Measurements from ENCODE around the gene NDUFB7. TPM values are rescaled to one million over a fixed set of nuclear protein-coding genes. Genes with fewer than 3 reads are reported as not detected.
"Not testable (repeated sequence)": the region's sequence is repeated elsewhere in the genome, so short reads cannot be mapped to it uniquely, and the experiment has no call there.

Gene NDUFB7
- total and polyA plus RNA-seq, 12 donors, result 347 to 1,673 (median 476) TPM

DNA sequence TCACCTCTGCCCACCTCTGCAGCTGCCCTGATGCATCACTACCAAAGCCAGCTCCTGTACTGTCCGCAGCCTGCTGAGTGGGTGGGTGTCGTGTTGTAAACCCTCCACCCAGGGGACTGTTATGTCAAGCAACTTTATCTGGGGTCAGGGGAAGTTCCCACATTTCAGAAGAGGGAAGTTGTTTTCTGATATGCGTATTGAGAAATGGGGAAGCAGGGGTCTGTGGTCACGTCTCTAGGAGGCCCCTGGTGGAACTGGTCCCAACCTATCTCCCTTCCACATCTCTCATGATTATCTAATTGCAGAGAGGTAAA is 42.2 kb upstream of the NDUFB7 start:
- H3K4me3 ChIP-seq, result no peak overlapping the region
- intact Hi-C loops (cut with DNase I), result no loop called here
- TF ChIP-seq, protein P1, sequence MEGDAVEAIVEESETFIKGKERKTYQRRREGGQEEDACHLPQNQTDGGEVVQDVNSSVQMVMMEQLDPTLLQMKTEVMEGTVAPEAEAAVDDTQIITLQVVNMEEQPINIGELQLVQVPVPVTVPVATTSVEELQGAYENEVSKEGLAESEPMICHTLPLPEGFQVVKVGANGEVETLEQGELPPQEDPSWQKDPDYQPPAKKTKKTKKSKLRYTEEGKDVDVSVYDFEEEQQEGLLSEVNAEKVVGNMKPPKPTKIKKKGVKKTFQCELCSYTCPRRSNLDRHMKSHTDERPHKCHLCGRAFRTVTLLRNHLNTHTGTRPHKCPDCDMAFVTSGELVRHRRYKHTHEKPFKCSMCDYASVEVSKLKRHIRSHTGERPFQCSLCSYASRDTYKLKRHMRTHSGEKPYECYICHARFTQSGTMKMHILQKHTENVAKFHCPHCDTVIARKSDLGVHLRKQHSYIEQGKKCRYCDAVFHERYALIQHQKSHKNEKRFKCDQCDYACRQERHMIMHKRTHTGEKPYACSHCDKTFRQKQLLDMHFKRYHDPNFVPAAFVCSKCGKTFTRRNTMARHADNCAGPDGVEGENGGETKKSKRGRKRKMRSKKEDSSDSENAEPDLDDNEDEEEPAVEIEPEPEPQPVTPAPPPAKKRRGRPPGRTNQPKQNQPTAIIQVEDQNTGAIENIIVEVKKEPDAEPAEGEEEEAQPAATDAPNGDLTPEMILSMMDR (IDR thresholded peaks at IDR 0.05), result no peak
- 40 to 44% methylated on average over 4 of the region's 4 CpGs for WGBS, 2 donors
- H3K27me3 ChIP-seq, result no peaks in the 10 kb centered on the region
- DNase-seq (no peak), ATAC-seq (peak in 3 of 8 donors; percentile 25 to 49 (median 42))
- peaks cover 0 to 27% (median 0%) of the 10 kb centered on the region in 9 donors for H3K4me1 ChIP-seq
- peak overlapping the region in 2 of 10 donors; percentile 15 to 62 for H3K27ac ChIP-seq
- H3K9me3 ChIP-seq, result peaks cover 0 to 10% (median 3%) of the 10 kb centered on the region in 11 donors
- no peaks in the 10 kb centered on the region for H3K36me3 ChIP-seq

DNA sequence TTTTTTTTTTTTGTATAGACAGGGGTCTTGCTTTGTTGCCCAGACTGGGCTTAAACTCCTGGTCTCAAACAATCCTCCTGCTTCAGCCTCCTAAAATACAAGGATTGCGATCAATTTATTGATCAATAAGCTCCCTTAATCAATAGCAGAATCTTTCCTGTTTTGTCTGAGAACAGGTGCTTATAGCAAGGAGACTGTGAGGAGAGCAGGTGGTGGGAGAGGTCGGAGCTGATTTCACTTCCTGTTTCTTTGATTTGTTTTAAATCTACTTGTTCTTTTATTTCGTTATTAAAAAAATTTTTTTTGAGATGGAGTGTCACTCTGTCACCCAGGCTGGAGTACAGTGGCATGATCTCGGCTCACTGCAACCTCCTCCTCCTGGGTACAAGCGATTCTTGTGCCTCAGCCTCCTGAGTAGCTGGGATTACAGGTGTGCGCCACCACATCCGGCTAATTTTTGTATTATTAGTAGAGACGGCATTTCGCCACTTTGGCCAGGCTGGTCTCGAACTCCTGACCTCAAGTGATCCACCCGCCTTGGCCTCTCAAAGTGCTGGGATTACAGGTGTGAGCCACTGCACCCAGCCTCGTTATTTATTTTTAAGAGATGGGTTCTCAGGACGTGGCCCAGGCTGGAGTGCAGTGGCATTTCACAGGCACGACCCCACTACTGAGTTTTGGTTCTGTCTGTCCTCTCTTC is 41.7 kb upstream of the NDUFB7 start:
- 70 to 74% methylated on average over 14 of the region's 14 CpGs for WGBS, 2 donors
- H3K27me3 ChIP-seq; H3K9me3 ChIP-seq; DNase-seq; intact Hi-C loops (cut with DNase I); H3K4me3 ChIP-seq; H3K36me3 ChIP-seq; ATAC-seq: not testable (repeated sequence)
- peaks cover 0 to 27% (median 0%) of the 10 kb centered on the region in 9 donors for H3K4me1 ChIP-seq
- peak overlapping the region in 1 of 10 donors; percentile 15 for H3K27ac ChIP-seq

DNA sequence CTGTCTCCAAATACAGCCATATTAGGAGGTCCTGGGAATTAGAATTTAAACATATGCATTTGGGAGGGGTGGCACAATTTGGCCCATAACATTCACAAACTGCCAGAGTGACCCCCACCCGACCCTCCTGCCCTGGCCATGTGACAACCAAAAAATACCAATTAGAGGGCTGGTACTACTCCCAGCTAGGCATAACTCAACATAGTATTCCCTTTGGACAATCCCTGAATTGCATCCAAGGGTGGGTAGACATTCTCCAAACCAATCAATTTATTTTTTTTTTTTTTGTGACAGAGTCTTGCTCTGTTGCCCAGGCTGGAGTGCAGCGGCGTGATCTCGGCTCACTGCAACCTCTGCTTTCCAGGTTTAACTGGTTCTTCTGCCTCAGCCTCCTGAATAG is 40.8 kb upstream of the NDUFB7 start:
- peaks cover 0 to 27% (median 0%) of the 10 kb centered on the region in 9 donors for H3K4me1 ChIP-seq
- no peaks in the 10 kb centered on the region for H3K36me3 ChIP-seq
- DNase-seq, result no peak
- H3K4me3 ChIP-seq, result no peak overlapping the region
- WGBS, 2 donors, result 81 to 87% methylated on average over 4 of the region's 4 CpGs
- TF ChIP-seq, protein P1 (IDR thresholded peaks at IDR 0.05), result no peak
- H3K9me3 ChIP-seq, result no peaks in the 10 kb centered on the region
- no peak for ATAC-seq
- H3K27ac ChIP-seq, result no peak overlapping the region
- intact Hi-C loops (cut with DNase I), result no loop called here
- H3K27me3 ChIP-seq, result no peaks in the 10 kb centered on the region

DNA sequence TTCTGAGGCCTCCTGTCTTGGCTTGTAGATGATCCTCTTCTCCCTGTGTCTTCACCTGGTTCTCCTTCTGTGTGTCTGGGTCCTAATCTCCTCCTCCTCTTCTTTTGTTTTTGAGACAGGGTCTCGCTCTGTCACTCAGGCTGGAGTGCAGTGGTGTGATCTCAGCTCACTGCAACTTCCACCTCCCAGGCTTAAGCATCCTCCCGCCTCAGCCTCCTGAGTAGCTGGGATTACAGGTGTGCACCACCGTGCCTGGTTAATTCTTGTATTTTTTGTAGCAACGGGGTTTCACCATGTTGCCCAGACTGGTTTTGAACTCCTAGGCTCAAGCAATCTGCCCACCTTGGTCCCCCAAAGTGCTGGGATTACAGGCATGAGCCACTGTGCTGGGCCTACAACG is 40.4 kb upstream of the NDUFB7 start:
- WGBS, 2 donors, result 73 to 80% methylated on average over 5 of the region's 5 CpGs
- H3K27me3 ChIP-seq; H3K9me3 ChIP-seq; intact Hi-C loops (cut with DNase I); DNase-seq; H3K4me3 ChIP-seq; ATAC-seq; H3K36me3 ChIP-seq; H3K27ac ChIP-seq: not testable (repeated sequence)
- peaks cover 0 to 27% (median 0%) of the 10 kb centered on the region in 9 donors for H3K4me1 ChIP-seq

DNA sequence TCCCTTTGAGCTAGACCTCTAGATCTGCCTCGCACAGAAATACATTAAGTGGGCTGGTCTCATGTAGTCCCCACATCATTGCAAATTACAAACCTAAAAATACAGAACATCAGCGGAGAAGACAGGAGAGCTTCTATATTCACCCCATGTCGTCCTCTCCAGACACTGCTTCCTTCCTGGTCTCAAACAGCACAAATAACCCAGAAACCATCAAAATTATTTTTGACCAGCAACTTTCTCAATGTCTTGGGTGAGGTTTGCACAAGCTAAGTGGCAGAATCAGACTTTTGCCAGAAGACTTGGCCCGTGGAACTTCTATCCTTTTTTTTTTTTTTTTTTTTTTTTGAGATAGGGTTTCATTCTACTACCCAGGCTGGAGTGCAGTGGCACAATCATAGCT is 39.2 kb upstream of the NDUFB7 start:
- no peak for DNase-seq
- Histone ChIP-seq H3K27ac (no peak overlapping the region), H3K4me1 (peaks cover 0 to 20% (median 0%) of the 10 kb centered on the region in 9 donors), H3K9me3 (no peaks in the 10 kb centered on the region), H3K36me3 (no peaks in the 10 kb centered on the region), H3K4me3 (no peak overlapping the region), H3K27me3 (peaks cover 0 to 3% (median 0%) of the 10 kb centered on the region in 7 donors)
- no peak for ATAC-seq
- TF ChIP-seq, protein P1 (IDR thresholded peaks at IDR 0.05), result no peak
- WGBS, 2 donors, result 62 to 67% methylated on average over 4 of the region's 4 CpGs
- intact Hi-C loops (cut with DNase I), result no loop called here
